GM19372 (cell line): ENCODE measurements around the gene EBF4.

Experiments used
- ATAC-seq: cut with Tn5 transposase; IDR thresholded peaks from one replicate; pipeline ENCODE4 v1.9.1; 2021; ENCODE audit warnings: mild to moderate bottlenecking, low read depth, moderate library complexity; ENCODE audit not compliant: unreplicated experiment

The EBF4 gene

GRCh38 chr20:2692036-2692885, at the start of gene EBF4:
Gene EBF4 (plus strand): TSS chr20:2692780. CDS start chr20:2693646, 866 bp downstream.
- ATAC-seq: no peak

DNA sequence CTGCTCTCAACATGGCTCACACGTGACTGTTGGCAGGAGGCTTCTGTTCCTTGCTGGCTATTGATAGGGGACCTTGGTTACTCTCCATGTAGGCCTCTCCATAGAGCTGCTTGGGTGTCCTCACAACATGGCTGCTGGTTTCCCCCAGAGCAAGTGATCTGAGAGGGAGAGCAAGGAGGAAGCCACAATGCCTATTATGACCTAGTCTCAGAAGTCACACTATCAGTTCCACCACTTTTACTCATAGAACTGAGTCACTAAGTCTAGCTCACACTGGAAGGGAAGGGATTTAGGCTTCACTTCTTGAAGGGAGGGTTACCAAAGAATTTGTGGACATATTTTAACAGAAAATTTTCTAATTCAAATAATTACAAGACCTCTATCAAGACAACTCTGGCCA, 48.9 kb upstream of the EBF4 start:
- no peak for ATAC-seq

GRCh38 chr20:2651772-2652723, 40.5 kb upstream of the EBF4 start, which contains the start of gene NOP56:
Gene NOP56 (plus strand): TSS chr20:2652632. CDS start chr20:2652661, 29 bp downstream.
- ATAC-seq: peak; percentile 79

DNA sequence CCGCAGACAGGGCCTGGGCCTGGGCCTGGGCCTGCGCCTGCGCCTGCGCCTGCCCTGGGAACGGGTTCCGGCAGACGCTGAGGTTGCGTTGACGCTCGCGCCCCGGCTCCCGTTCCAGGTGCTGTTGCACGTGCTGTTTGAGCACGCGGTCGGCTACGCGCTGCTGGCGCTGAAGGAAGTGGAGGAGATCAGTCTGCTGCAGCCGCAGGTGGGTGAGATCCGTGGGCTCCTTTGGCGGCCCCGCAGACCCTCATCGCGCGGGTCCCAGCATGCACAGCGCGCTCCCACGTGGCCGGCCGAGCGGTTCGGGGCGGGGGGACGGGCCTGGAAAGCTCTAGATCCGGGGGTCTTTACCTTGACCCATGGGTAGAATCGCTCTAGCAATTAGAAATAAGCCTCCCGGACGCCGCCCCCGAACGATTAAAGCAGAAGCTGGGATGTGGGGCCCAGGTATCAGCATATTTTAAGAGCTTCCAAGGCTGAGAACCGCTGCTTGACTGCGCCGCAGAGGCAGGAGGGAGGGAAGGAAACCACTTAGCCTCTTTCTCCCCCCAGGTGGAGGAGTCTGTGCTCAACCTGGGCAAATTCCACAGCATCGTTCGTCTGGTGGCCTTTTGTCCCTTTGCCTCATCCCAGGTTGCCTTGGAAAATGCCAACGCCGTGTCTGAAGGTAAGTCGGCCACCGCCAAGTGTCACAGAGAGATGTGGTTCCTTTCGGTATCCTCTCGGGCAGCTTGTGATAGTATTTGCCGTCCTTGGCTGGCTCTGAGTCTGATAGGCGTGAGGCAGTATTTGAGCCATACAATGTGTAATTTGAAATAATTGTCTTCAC, 39.6 kb upstream of the EBF4 start:
- ATAC-seq: peak; percentile 32

DNA sequence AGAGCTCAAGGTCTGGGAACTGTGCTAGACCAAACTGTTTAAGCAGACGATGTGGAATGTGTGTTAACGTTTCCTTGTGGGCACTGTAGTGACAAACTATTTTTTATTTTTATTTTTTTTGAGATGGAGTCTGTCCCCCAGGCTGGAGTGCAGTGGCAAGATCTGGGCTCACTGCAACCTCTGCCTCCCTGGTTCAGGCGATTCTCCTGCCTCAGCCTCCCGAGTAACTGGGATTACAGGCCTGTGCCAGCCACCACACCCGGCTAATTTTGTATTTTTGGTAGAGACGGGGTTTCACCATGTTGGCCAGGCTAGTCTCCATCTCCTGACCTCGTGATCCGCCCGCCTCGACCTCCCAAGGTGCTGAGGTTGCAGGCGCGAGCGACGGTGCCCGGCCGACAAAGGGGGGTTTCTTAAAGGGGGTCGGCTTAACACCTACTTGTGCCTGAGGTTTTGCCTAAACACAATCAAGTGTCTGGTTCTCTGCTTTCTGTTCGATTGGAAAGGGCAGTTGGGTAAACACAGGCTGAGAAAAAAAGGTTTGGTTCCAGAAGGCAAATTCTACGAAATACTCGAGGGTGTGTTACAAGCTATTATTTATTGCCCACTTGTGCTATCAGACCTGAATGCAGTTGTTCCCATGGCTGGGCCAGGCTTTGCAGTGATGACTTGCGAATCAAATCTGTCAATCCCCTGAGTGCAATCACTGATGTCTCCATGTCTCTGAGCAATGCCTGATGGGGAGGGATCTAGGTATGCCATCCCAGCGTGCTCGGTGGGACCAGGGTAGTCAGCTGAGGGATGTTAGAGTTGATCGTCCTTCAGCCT, 38.8 kb upstream of the EBF4 start:
- ATAC-seq: no peak

DNA sequence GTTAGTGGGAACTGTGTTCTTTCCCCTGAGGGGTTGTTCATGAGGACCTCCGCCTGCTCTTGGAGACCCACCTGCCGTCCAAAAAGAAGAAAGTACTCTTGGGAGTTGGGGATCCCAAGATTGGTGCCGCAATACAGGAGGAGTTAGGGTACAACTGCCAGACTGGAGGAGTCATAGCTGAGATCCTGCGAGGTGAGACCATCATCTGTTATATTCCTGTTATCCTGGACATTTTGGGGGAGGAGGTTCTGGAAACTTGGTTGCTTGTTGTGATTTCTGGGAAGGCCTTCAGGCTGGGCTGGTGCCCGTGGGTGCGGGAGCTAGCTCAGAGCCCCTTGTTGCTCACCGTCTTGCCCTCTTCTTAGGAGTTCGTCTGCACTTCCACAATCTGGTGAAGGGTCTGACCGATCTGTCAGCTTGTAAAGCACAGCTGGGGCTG, 38.2 kb upstream of the EBF4 start:
- no peak for ATAC-seq

DNA sequence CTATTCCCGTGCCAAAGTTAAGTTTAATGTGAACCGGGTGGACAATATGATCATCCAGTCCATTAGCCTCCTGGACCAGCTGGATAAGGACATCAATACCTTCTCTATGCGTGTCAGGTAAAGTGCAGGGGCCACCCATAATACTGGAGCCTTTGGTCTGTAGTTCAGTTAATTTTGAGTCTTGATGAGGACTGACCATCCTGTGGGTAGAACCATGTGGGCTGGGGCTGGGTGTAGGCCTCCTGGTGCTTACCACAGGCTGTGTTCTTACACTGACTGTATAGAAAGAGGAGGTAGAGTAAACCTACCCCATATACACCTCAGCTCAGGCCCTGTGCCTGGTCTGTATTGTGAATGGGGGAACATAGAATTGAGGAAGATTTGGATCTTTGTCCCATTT, 37.7 kb upstream of the EBF4 start:
- ATAC-seq: no peak

- no peak for ATAC-seq
Measured at GRCh38 chr20:2655331-2656116, 37.1 kb upstream of the EBF4 start.

DNA sequence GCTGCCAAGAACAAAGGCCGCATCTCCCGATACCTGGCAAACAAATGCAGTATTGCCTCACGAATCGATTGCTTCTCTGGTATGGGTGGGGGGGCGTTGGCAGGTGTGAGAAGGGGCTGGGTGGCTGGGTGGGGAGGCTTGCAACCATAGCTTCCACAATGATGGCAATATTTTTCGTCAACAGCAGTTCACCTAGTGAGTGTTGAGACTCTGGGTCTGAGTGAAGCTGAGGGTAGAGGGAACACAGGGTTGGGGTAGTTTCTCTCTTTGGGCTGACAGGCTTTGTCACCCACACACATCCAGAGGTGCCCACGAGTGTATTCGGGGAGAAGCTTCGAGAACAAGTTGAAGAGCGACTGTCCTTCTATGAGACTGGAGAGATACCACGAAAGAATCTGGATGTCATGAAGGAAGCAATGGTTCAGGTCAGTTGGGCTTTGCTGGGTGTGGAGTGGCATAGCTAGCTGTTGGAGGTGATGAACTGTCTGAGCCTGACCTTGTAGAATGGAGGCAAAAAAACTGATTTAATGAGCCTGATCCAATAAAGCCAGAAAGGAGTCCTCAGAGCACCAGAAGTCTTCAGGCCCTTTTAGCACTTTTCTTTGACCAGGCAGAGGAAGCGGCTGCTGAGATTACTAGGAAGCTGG, 36.0 kb upstream of the EBF4 start:
- no peak for ATAC-seq

GRCh38 chr20:2657241-2657640, 35.3 kb upstream of the EBF4 start:
- no peak for ATAC-seq

DNA sequence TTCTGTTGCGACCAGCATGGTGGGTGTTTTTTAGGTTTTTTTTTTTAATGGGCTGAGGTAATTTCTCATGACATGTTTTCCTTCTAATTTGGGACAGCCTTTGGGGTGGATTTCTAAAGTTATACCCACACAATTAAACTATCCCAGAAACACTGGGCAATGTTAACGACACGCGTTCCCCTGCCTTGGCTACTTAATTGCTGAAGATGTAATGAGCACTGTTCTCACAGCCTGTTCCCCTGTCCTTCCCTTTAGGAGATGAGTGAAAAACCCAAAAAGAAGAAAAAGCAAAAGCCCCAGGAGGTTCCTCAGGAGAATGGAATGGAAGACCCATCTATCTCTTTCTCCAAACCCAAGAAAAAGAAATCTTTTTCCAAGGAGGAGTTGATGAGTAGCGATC, 34.9 kb upstream of the EBF4 start:
- ATAC-seq: no peak

- ATAC-seq: no peak
Measured at GRCh38 chr20:2658414-2659354, 33.9 kb upstream of the EBF4 start.

DNA sequence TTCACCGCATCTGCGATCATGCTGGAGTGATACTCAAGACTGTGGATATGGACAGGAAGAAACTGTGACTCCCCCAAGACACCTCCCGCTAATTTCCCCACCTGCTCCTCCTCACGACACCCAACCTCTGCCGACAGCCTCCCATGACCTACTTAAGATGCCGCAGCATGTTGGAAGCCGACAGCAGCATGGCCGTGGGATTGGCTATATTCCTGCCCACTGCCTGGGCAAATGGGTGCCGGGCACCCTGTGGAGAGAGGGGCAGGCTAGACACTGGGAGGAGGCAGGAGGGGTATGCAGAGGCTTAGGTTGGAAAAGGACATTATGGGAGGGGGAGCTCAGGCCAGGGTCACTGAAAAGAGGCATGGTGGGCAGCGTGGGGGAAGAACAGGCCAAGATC, 33.0 kb upstream of the EBF4 start:
- ATAC-seq: no peak

DNA sequence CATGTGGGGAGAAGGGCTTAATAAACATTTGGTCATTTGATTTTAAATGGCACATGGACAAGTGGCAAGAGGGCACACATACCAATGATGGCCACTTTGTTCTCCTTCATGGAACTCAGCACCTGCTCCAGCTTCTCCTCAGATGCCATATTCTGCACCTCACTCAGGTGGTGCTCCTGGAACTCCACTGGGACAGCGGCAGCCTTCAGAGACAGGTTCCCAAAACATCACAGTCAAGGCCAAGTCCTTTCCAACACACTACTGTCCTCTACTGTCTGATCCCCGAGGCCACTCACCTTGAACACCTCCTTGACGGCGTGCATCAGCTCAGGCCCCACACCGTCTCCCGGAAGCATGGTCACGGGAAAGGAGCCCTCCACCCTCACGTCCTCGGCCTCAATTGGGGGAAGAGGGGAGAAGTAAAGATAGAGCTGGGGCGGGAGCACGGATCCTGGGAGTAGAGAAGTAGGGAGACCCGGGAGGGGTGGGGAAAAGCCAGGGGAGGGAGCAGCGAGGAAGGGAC, 29.2 kb upstream of the EBF4 start:
- ATAC-seq: no peak

GRCh38 chr20:2663887-2664719, 28.5 kb upstream of the EBF4 start, which contains the start of gene IDH3B:
Gene IDH3B (minus strand): TSS chr20:2664216. CDS start chr20:2664188, 28 bp downstream.
- peak; percentile 97 for ATAC-seq

- ATAC-seq: no peak
Measured at GRCh38 chr20:2671977-2672376, 20.6 kb upstream of the EBF4 start.
